HG02623 (cell line): ENCODE results near the gene PIRT.

ENCODE experiments used
- ATAC-seq: cut with Tn5 transposase; IDR thresholded peaks from one replicate; pipeline ENCODE4 v1.9.1; 2021; ENCODE audit warnings: moderate library complexity; ENCODE audit not compliant: unreplicated experiment

The PIRT gene

DNA sequence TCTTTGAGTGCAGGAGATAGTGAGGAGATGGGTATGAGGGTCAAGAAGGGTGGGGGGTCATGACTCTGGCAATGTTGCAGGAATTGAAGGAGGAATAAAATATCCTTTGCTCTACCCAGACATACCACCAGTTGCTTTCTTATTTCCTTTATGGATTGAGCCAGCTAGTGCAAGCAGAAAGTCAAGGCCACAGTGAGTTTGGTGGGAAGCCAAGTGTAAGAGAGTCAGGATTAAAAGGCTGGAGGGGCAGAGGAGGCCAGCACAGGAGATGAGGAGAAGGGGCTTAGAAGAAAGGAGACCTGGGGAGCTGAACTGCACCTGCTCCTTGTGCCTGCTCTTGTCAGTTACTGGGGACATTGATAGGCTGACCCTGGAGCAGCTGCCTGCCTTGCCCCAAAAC lies 16.1 kb downstream of the PIRT start:
- ATAC-seq: no peak

DNA sequence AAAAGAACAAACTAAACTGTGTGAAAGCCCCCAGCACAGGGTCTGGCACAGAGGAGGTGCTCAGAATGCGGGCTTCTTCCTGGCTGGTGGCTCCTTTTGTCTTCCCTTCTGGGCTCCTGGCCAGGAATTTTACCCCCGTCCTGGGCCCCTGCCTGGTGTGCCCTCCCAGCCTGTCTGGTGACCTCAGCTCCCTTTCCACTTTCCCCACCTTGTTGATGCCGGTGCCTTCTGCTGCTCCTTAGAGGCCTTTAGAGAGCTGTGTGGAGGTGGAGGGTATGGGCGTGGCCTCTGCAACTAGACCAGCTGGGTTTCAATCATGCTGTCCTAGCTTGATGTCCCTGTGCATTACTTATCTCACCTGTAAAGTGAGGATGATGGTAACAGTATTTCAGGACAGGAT lies 16.8 kb downstream of the PIRT start:
- no peak for ATAC-seq

DNA sequence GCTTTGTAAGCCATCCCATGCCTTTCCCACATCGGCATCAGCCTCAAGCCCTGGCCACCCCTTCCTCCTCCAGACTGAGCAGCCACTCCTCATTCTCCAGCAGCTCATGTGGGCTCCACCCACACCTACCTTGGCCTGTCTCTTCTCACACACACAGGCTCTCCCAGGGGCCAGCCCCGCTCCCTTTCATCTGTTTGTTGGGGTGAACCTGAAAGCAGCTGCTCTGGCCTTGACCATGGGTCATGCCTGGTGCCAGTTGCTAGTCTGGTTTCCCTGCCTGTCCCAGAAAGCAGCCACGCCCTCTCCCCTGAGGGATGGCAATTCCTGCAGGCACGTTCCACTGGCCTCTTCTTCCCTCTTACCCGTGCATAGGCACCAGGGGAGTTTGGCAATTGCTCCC lies 22.6 kb downstream of the PIRT start:
- ATAC-seq: no peak

DNA sequence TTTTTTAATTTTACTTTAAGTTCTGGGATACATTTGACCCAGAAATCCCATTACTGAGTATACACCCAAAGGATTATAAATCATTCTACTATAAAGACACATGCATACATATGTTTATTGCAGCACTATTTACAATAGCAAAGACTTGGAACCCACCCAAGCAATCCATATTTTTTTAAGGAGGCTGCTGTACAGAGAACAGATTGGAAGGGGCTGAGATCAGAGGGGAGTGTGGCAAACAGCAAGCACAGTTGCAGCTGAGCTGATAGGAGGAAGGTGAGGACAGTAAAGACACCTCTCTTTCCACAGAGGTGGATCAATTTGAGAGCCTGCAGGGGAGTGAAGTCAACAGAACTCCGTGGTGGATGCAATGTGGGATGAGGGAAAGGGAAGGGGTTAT lies 23.8 kb downstream of the PIRT start:
- ATAC-seq: no peak

DNA sequence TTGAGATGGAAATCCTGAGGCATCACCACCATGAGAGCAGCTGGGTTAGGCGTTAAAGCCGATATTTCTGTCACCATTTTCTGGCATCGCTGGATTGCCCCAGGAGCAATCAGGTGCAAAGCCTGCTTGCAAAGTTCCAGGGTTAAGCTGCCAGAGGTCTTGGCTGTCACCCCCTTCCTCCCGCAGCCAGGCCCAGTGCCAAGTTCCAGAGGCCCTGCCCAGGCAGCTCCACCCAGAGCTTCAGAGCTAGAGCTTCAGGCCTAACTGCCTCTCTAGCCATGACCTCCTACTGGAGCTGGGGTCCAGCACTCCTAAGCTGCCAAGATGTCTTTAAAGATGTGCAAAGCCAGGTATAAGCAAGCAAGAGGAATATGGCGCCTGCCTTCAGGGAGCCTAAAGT lies 25.2 kb downstream of the PIRT start:
- ATAC-seq: no peak

DNA sequence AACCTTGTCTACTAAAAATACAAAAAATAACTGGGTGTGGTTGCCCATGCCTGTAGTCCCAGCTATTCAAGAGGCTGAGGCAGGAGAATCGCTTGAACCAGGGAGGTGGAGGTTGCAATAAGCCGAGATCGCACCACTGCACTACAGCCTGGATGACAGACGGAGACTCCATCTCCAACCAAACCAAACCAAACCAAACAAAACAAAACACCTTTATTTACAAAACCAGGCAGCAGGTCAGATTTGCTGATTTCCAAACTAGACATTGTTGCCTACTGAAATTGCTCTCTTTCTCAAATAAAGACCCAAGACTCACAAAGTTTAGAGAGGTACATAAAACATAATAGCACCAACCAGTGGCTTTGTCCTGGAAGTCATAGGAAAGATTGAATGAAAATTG lies 28.3 kb downstream of the PIRT start:
- ATAC-seq: no peak

DNA sequence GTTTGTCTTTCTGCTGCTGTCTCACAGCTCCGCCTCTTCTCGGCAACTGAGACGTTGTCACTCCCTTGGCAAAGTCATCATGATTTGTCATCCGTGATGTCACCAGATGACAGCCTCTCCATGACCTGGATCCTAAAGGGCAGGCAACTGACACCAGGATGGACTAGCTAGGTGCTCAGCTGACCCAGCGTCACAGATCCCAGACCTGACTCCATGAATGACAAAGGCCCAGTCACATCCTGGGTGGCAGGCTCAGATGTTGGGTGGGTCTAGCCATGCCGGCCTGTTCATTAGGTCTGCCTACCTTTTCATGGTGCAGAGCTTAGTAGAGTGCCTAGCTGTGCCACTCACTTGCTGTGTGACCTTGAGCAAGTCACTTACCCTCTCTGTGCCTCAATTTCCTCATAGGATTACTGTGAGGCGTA lies 30.2 kb downstream of the PIRT start:
- ATAC-seq: no peak

DNA sequence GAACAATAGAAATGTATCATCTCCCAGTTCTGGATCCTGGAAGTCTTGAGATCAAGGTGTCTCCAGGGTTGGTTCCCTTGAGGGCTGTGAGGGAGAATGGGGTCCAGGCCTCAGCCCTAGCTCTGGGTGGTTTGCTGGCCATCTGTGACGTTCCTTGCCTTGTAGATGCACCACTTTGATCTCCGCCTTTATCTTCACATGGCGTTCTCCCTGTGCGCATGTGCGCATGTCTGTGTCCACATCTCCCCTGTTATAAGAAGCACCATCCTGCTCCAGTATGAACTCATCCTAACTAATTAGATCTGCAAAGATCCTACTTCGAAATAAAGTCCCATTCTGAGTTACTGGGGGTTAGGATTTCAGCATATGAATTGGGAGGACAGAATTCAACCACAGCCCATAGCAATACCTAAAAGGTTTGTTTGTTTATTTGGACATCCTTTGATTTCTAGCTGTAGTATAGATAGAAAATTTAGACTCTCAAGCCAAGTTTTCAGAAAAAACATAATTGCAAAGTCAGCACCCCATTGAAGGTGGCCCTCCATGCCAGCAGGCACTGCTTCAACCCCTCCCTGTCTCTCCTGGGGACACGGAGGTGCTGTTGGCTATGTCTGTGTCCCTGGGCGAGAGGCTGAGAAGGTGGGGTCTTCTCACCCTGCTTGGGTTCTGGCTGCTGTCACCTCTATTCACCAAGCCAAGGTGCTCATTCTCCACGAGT lies 31.2 kb downstream of the PIRT start:
- no peak for ATAC-seq

DNA sequence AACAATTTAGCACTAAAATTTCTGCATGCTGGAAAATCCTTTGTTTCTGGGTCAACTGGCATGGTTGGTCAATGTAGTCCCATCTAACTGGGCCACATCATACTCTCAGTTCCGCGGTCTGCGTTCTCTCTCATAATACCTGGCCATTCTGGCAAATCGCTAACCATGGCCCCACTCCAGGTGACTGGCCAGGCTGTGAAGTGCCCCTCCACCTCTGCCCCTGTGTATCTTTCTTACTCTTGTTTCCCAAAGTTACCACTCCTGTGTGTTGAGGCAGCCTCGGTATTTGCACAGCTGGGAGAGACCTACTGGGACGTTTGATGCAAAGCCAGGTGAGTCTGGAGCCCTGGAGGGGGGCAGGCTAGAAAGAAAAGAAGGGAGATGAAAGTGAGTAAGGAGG lies 32.0 kb downstream of the PIRT start:
- no peak for ATAC-seq

DNA sequence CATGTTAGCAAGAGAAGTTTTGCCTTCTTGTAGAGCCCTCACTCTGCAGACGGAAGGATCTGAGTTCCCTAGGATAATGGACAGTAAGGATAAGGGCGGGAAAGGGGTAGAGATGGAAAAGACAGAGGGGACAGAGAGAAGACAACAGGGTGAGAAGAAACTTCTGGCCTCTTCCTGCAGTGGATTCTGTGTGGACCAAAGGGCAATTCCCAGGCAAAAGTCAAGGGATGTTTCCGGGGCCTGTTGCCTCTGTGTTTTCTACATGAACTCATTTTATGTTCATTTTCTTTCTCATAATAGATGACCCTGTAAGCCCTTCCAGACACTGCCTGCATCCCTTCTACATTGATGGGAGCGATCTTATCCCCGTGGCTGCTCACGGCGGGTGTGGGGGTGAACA lies 33.3 kb downstream of the PIRT start:
- no peak for ATAC-seq

DNA sequence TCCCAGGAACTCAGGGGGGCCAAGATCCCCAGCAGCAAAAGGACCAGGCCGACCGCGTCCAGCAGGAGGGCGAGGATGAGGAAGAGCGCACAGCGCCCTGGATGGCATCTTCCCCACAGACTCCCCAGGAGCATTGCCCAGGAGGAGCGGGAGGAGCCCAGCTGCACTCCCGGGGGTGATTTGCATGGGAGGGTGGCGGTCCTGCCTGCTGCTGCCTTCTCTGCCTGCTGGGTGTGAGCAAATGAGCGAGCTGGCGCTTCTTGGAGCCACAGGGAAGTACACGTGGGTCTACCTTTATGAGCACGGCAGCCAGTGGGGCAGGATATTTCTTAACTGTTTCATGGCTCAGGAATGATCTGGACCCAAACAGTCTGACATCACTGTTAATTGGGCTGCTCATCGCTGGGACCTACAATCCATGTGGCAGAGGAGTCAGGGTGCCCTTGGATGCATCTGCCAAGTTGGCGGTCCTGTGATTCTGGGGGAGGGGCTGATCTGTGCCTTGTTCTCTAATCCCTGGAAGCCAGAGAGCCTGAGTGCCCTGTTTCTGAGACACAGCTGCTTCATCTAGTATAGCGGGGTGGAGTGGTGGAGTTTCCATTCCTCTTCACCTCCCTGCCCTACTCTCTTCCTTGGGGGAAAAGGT lies 33.9 kb downstream of the PIRT start, which contains the start of gene TMEM238L:
Gene TMEM238L (minus strand): TSS at position 270 of the 646 bp plus-strand sequence. CDS start 136 bp downstream, at position 134.
- ATAC-seq: no peak

DNA sequence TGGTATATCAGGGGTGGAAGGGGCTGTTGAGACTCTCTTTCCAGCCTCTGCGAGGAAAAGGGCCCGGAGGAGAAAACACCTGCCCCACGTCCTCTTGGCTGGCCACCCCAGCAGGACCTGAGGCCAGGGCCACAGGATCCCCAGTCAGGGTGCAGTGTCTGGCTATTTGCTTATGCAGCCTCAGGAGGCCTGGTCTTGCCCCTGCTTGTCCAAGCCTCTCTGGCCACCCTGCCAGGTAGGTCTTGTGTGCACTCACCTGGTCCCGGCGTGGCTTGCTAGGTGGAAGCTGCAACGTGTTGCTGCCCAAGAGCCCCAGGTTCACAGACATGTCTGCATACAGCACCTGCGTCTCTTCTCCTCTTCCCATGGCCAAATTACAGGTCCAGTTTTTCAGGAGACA lies 34.5 kb downstream of the PIRT start:
- ATAC-seq: no peak

DNA sequence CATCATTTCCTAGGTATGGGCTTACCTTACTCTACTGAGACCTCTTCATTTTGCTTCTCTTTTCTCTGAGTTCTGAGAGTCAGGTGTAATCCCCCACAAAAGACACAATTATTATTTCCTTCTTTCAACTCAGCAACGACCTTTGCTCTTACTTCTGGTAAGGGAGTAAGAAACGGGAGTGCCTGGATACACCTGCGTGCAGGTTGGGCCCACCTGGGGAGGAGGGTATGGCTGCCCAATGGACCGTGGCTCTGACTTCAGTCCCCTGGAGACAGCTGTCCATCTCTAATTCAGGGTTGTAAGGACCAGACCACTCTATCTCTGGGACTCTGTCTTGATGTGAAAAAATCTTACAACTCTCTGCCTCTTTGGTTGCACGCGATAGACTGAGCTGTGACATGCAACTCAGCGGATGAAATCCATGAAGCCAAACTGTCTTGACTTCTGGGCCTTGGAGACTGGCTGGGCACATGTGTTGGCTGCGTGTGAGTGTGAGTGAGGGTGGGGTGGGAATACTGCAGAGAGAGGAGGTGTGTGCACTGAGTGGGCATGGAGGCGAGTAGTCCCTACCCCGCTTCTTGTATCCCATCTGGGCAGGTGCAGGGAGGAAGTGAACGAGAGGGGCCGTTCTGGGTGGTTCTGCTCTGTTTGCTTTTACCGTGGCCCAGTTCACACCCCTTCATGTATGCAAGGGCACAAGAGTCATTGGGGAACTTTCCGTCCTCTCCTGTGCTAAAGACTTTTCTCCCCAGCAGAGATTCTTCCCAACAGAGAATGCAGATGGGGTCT lies 35.2 kb downstream of the PIRT start:
- no peak for ATAC-seq

DNA sequence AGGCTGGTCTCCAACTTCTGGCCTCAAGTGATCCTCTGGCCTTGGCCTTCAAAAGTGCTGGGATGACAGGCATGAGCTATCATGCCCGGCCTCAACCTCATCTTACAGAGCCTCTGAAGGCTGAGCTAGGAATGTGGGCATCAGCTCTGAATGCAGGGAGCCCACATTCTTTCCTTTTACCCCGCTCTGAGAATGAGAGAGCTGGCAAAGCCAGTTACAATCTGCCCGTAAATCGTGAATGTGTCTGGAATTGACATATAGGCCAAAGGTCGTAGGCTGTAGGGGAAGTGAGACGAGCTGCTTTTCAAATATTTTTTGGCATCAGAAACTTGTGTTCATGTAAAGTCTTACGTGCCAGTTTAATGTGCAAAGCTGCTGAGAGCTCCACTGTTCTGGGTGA lies 38.5 kb downstream of the PIRT start:
- ATAC-seq: no peak

DNA sequence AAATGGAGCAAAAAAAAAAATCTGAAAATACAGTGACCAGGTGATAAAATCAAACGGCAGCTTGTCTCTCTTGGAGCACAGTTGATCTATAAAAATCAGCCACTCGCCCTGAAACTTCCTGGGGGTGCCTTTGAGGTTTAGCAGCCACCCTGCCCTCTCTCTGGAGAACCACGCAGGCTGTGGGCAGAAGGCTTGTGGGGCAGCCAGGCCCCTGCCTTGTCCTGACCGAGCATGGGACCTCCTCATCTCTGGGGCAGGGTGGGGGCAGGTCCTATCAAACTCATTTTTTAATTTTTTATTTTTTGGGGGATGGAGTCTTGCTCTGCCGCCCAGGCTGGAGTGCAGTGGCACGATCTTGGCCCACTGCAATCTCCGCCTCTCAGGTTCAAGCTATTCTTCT lies 39.0 kb downstream of the PIRT start:
- ATAC-seq: no peak

DNA sequence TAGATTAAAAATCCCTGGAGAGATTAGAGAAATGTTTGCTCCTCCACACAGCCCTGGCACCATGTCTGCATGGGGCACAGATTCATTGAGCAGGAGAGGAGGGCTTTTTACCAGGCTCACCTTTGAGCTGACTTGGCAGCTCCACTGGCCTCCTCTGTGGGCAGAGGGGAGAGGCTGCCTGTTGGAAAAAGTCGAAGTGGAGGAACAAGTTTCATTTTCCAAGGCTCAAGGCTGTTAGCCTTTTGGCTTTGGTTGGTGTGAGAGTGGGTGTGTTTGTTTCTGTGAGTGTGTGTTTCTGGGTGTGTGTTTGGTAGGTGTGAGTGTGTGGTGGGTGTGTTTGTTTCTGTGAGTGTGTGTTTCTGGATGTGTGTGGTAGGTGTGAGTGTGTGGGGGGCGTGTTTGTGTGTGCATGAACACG lies 39.5 kb downstream of the PIRT start:
- no peak for ATAC-seq

DNA sequence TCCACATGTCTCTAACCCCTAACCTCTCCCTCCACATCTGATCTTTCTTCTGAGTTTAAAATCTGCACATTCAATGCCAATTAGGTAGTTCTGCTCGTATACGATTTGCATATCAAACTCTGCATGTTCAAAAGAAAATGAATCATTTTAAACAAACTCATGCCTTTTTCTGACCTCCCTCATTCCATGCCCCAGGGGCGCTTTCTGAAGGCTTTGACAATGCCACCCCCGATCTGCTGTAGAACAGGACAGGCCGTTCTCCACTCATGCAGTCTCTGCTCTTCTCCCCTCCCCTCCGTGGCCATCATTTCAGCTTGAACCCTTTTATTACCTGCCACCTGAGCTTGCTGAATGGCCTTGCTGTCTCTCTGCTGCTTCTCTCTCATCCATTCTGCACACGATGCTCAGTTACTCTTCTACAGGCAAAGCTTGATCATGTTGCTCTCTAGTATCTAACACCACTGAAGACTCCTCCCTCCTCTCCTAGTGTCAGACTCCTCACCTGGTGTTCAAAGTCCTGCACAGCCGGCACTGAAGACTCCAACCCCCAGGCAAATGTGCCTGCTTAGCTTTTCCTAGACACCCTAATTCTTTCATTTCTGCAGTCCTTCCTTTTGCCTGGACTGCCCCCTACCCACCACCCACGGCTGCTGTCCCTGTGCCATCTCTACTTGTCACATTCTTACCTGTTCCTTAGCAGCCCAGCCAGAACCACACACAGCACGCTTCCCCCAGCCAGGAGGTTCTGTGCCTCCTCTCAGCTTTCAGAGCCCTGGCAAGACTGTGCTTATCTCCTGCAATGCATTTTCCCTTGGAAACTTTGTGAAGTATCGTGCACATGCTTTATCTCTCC lies 40.2 kb downstream of the PIRT start:
- no peak for ATAC-seq

DNA sequence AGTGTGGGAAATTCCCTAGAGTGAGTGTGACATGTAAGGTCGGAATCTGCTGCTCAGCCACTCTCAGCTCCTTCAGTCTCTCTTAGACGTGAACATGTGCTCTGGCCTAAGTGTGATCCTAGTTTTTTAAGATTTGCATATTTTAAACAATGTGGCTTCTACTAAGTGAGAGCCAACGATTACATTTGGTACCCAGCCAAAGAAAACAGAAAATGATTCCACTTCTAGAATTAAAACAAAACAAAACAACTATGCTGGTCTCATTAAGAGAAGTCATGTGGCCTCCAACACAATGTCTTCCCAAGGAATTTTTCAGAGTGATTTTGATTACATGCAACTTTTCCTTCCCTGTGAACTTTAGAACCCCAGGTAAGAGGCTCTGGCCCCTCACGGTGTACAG lies 44.1 kb downstream of the PIRT start:
- ATAC-seq: no peak

DNA sequence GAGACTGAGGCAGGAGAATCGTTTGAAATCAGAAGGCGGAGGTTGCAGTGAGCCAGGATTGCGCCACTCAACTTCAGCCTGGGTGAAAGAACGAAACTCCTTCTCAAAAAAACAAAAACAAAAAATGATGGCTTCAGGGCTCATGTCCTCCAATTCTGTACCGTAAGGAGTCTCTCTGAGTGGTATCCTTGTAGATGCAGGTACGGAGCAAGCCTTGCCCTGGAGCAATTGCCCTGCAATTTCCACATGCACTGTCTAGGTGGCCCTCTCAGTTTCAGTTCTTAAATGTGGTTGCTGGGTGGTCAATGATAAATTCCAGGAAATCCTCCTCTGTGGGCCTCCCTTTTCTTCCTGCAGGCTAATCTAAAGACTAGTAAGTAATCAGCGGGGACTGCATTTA lies 44.6 kb downstream of the PIRT start:
- ATAC-seq: no peak

DNA sequence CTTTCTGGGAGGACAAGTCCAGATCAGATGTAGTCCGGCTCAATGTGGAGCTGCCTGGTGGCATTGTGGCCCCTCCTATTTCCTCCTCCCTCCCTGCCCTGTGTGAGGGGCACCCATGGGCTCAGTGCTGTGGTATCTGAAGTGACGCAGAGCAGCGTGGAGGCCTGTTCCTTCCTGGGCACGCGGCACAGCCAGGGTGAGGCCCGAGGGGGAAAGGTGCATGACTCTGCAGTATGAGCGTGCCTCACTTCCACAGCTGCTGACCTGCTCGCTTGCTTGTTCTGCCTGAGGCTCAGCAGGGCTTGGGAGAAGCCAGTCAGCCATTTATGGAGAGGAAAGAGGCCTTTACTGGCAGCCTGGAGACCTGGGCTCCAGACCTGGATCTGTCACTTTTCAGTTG lies 45.7 kb downstream of the PIRT start:
- ATAC-seq: no peak
